HG03558 (cell line): ENCODE results near the gene MRPL33.

Experiments used
- ATAC-seq: cut with Tn5 transposase; IDR thresholded peaks from one replicate; pipeline ENCODE4 v1.9.1; 2021; ENCODE audit warnings: moderate number of reproducible peaks; ENCODE audit not compliant: unreplicated experiment; ENCODE audit errors: extremely low read depth

MRPL33 gene

DNA sequence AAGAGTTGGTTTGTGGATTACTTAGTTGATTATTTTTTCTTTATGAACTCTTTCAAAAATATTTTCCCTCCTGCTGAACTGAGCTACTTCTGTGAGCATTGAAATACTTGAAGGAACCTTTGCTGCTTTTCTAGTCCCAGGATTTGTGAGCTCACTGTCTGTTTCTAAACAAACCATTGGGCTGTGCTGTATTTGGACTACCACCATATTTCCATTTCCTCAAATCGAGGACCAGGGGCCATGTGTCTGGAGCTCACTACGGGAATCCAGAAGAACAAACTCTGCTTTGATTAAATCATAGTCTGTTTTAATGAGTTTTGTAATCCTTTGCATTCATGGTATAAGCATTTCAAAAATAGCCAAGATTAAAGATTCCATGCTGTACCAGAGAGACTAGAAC lies 1.3 kb downstream of the MRPL33 start:
- ATAC-seq: no peak

GRCh38 chr2:27773959-27774358 lies 2.4 kb downstream of the MRPL33 start:
- no peak for ATAC-seq

DNA sequence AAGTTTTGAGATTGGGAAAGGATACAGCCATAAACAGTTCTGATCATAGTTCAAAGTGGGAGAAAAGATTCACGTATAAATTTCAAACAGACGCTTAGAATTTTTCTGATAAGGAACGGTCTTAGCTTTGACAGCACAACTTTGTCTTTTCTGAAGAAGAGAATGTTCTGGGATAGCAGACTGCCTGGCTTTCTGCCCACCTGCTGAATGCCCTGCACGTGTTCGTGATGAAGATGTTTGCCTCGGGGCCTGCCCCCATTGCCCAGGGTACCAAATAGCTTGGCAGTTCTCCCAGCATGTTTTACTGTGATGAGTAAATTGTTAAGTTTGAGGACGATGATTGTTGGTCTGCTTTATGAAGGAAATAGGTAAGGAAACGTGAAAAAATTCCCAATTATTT lies 4.6 kb downstream of the MRPL33 start:
- ATAC-seq: no peak

DNA sequence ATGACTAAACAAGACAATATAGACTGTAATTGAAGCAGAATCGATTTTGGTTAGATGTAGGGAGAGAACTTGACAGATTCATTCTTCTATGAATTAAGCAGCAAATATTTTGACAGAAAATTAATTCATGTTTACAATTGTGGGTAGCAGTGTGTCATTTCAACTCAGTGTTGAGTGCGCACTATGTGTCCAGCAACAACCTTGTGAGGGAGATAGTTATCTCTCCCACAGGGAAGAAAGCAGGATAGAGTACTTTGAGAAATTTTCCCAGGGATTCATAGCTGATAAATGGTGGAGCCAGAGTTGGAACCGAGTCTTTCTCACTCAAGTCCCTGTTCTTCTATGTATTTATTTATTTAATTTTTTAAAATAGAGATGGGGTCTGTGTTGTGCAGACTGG lies 5.2 kb downstream of the MRPL33 start:
- ATAC-seq: no peak

DNA sequence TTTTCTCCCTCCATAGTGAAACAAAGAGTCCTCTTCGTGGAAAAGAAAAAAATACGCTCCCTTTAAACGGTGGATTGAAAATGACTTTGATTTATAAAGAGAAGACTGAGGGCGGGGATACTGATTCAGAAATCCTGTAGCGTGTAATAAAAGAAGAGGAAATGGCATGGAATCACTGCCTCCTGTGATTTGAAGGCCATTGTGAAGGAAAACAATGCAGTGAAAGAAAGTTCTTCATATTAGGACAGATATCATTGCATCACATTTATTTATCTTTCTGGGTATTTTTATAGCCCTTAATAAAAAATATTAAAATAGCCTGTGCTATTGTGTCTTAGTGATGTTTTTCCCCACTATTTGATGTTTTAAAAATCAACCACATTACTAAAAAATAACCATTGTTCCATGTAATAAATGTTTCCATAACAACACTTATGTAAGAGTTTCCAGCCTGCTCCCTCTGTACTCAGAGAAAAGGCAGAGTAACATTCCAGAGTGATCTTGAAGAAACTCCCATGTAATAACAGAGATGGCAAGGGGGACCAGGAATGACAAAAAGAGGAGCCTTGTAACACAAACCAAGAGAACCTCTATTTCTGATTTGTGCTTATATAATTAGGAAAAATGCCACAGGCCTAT lies 8.0 kb downstream of the MRPL33 start:
- ATAC-seq: no peak

DNA sequence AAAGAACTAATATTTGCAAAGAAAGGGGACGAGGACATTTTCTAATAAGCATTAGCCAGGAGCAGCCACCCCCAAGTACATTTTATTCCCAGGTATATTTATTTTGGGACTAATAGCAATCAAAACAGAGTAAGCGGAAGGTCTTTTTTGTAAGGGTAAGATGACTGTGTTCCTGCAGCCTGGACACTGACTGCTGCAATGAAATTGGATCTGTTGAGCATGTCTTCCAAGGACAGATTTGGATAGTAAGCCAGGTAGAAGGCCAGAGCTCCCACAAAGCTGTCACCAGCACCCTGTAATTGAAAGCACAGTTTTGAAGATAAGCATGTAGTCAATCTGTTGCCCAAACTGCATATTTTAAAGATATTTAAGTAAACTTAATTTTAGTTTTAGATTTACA lies 10.0 kb downstream of the MRPL33 start:
- ATAC-seq: no peak

- no peak for ATAC-seq
Observed at GRCh38 chr2:27782701-27783100, 11.2 kb downstream of the MRPL33 start.

- ATAC-seq: no peak
Observed at GRCh38 chr2:27790796-27791195, 19.3 kb downstream of the MRPL33 start.

DNA sequence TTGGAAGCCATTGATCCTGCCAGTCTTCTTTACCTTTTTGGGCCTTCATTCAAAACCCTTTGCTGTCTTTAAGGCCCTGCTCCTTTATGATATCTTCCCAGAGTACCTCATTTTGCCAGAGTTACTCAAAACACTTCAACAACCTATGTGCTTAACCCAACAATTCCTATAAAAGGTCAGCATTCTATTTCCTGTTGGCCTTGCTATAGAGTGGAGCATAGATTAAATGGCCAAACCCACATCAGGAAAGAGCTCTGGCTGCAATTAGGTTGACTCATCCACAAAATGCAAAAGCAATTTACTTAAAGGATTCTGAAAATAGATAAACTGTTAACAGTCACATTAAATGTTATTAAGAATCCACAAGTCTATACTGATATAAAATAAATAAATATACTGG lies 21.2 kb downstream of the MRPL33 start:
- no peak for ATAC-seq

- ATAC-seq: no peak
Observed at GRCh38 chr2:27795093-27795834, 23.7 kb downstream of the MRPL33 start.

DNA sequence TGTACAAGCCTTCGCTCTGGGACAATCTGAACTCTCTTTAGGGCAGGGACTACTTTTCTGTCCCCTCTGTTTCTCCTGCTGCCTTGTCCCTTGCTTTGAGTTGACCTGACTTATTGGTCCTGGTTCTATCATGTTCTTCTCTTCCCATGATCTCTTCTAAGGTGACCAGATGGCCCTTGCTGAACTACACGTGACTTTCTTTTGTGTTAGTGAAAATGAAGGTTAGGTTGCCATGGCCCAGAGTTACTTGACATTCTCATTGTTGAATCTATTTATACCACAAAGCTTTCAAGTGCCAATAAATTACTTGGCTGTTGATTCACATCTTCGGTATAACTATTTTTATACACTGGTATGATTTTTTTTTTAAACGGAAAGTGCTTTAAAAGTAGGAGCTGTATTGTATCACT lies 24.4 kb downstream of the MRPL33 start:
- no peak for ATAC-seq

GRCh38 chr2:27796791-27797765 lies 25.6 kb downstream of the MRPL33 start:
- ATAC-seq: no peak

DNA sequence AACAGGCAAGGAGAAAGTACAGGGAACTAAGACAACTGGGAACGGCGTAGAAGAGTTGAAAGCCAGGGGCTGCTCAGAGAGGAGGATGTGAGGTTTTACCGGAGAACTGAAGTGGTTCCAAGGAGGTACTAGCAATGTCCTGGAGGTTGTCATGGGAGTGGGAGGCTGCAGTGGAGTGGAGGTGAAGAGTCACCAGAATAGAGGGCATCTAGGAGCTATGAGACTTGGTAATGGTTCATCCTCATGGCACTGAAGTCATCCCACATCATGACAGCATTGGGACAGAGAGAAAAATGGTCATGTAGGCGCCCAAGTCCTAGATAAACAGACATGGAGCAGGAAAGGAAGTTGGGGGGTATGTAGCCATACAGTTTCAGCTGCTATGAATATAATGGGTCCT lies 26.3 kb downstream of the MRPL33 start:
- no peak for ATAC-seq

DNA sequence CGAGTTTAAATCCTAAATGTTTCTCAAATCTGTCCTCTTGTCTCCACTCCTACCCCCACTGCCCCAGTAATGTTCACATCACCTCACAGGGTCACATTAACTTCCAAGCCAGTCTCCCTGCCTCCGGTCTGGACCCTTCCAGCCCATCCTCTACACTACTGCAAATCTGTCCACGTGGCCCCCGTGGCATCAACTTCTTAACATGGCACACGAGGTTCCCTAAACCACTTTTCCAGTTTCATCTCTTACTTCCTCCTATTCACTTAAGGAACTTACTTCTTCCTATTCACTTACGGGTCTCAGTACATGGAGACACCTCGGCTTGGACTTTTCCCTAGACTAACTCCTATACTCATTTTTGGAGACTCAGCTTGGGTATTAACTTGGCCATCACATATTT lies 27.0 kb downstream of the MRPL33 start:
- ATAC-seq: no peak

DNA sequence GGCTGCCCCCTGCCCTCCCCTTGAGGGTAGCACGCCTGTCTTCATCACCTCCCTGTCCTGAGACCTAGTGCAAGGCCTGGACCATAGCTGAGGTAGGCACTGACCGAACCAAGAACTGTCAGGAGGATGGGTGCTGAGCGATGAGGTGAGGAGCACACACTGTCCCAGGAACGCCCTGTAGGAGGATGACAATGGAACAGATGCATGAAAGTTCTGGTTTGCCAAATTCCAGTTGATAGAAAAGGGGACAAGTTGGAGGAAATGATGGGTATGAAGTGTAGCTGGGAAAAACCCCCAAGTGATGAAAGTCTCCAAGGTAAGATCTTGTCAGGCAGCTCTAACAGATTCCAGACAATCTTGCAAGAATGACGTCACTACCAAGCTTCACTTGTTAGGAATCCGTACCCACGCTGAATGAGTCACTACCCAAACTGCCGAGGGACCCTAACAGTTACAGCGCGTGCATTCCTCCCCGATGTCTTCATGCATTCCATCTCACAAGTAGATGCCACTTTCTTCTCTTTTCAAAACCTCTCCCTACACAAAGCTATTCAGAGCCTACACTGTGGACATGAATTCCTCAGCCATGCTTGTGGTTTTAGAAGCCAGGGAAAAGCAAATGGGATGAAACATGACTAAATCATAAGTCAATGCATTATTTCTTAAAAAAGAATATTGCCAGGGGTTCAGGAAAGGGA lies 27.6 kb downstream of the MRPL33 start:
- no peak for ATAC-seq

DNA sequence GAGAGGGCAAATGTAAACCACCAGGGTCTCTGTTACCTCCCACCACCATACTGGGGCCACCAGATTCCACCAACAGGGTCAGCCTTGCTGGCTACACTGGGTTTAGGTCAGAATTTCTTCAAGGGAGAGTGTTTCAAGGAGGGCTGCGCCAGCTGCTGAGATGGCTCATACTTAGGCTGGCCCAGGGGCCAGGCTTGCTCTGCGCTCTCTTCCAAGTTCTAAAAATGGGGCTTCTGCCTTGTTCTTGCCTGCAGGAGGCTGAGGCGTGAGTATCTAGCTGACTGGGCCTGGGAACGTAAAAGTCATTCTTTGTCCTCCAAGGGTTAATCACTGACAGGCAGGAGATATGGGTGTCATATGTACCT lies 28.1 kb downstream of the MRPL33 start:
- no peak for ATAC-seq

DNA sequence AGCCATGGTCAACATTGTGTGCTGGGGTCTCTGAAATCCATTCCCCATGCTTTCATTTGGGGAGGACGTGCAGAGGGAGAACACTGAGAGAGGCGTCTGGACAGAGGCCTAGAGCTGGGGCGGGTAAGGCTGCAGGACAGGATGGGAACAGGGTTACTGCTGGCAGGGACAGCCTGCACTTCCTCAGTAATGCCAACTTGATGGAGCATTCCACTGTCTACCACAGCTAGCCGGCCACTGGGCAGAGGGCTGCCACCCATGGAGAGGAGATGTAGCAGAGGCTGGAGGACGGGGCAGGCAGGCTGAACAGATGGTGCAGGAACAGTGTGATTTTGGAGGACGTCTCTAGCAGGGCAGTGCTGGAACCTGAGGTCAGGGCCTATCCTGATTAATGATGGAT lies 29.3 kb downstream of the MRPL33 start:
- ATAC-seq: no peak

DNA sequence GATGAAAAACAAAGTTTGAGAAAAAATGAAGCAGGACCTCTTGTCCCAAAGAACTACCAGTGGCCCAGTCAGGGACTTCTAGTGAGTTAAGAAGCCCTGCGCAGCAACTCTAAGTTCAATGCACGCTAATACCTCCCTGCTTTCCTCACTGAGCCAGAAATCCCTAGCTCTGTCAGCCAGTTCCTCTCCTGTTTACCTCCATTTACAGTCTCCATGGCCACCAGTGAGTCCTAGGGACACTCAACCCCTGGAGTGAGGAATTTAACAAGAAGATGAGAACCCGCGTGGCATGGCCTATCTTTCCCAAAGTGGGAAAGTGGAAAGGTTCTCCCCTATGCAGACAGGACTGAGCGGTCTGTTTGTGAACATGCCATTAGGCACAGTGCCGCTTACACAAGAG lies 31.0 kb downstream of the MRPL33 start:
- ATAC-seq: no peak

DNA sequence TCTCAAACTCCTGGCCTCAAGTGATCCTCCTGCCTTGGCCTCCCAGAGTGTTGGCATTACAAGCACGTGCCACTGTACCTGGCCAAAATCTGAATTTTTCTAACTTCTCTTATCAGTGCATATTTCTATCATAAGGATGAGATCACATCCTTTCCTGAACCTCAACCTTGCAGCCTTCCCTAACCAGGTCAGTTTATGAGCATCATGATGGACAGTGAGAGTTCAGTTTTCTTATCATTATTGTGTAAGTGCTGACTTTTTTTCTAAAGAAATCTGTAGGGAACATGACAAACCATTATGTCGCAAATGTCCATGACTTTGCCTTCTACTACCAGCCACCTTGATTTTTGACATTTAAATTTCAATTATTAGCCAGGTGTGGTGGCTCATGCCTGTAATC lies 31.5 kb downstream of the MRPL33 start:
- no peak for ATAC-seq

DNA sequence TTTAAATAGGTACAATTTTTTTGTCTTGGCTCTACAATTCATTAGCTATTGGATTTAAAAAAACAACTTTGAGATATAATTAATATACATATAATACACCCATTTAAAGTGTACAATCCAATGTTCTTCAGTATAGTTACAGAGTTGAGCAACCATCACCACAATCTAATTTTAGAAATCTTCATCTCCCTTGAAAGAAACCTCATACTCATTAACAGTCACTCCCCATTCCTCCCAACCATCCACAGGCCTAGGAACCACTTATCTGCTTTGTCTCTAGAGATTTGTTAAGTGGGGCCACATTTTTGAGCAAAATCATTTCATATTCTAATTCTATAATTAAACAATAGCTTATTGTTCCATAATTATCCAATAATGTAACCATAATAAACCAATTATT lies 32.6 kb downstream of the MRPL33 start:
- no peak for ATAC-seq

GRCh38 chr2:27805180-27805579 lies 33.7 kb downstream of the MRPL33 start:
- no peak for ATAC-seq
